HEK293 (cell line): ENCODE data around the gene SMURF1.

ENCODE experiments used
- CTCF ChIA-PET: fragments of 350-600 bp; formaldehyde crosslinking; extraction: SDS; loops from one replicate; lab custom pipeline; 2021; ENCODE audit warnings: antibody characterized with exemption; lab: Yijun Ruan, JAX
- POLR2A ChIA-PET: fragments of 300-600 bp; formaldehyde crosslinking; extraction: SDS; loops from one replicate; lab custom pipeline; 2020; ENCODE audit warnings: antibody characterized with exemption, inconsistent platforms; lab: Yijun Ruan, JAX
- H3K27ac ChIP-seq: fragments of 200-500 bp; sonication (Bioruptor generic); 2 replicates; pipeline ENCODE4 v1.5.1; 2014; ENCODE audit warnings: low read depth, low read length, control low read depth, inconsistent platforms; ENCODE audit errors: extremely low read depth
- H3K36me3 ChIP-seq, 2 experiments: fragments of 200-500 bp in 1 of 2; sonication (Bioruptor generic) in 1 of 2; 1 replicate in 1 of 2; 2 replicates in 1 of 2; pipeline ENCODE4 v1.5.1; 2014 to 2017; ENCODE audit warnings: inconsistent platforms in 2 of 2, low read length in 2 of 2; ENCODE audit not compliant: control insufficient read depth in 2 of 2, insufficient read depth in 1 of 2
- H3K4me1 ChIP-seq: fragments of 200-500 bp; sonication (Bioruptor generic); 2 replicates; pipeline ENCODE4 v1.5.1; 2014; ENCODE audit warnings: mild to moderate bottlenecking, low read length, inconsistent platforms; ENCODE audit not compliant: control insufficient read depth, insufficient read depth
- H3K4me3 ChIP-seq: 2 replicates; pipeline ENCODE4 v1.5.1; 2011; ENCODE audit warnings: low read depth, mild to moderate bottlenecking, control low read depth, low read length, moderate library complexity
- H3K9me3 ChIP-seq: fragments of 200-500 bp; sonication (Bioruptor generic); 2 replicates; pipeline ENCODE4 v1.5.1; 2014; ENCODE audit warnings: low read depth, low read length, inconsistent platforms; ENCODE audit not compliant: control insufficient read depth, insufficient read depth
- EGR2 ChIP-seq: fragments of 450-650 bp; formaldehyde crosslinking; IDR thresholded peaks from 2 replicates; pipeline ENCODE4 v1.5.1; 2016; ENCODE audit warnings: low read depth, missing biosample characterization, missing genetic modification characterization
- KLF9 ChIP-seq: fragments of 450-650 bp; formaldehyde crosslinking; IDR thresholded peaks from 2 replicates; pipeline ENCODE4 v1.5.1; 2016; ENCODE audit warnings: missing biosample characterization, missing genetic modification characterization, low read depth
- OSR2 ChIP-seq: fragments of 450-650 bp; formaldehyde crosslinking; IDR thresholded peaks from 2 replicates; pipeline ENCODE4 v1.5.1; 2016; ENCODE audit warnings: missing biosample characterization, missing genetic modification characterization
- SP2 ChIP-seq: fragments of 450-650 bp; formaldehyde crosslinking; IDR thresholded peaks from 2 replicates; pipeline ENCODE4 v1.5.1; 2016; ENCODE audit warnings: missing biosample characterization, missing genetic modification characterization
- YY2 ChIP-seq: fragments of 450-650 bp; formaldehyde crosslinking; IDR thresholded peaks from 2 replicates; pipeline ENCODE4 v1.5.1; 2016; ENCODE audit warnings: missing biosample characterization, missing genetic modification characterization
- ZBTB10 ChIP-seq: fragments of 450-650 bp; formaldehyde crosslinking; IDR thresholded peaks from 2 replicates; pipeline ENCODE4 v1.5.1; 2016; ENCODE audit warnings: missing biosample characterization, missing genetic modification characterization
- ZFP3 ChIP-seq: fragments of 450-650 bp; formaldehyde crosslinking; IDR thresholded peaks from 2 replicates; pipeline ENCODE4 v1.5.1; 2016; ENCODE audit warnings: low read depth, missing biosample characterization, missing genetic modification characterization
- ZNF16 ChIP-seq: fragments of 450-650 bp; formaldehyde crosslinking; IDR thresholded peaks from 2 replicates; pipeline ENCODE4 v1.5.1; 2016; ENCODE audit warnings: low read depth, missing biosample characterization, missing genetic modification characterization
- ZNF175 ChIP-seq: fragments of 450-650 bp; formaldehyde crosslinking; IDR thresholded peaks from 2 replicates; pipeline ENCODE4 v1.5.1; 2016; ENCODE audit warnings: missing biosample characterization, missing genetic modification characterization
- ZNF239 ChIP-seq: fragments of 450-650 bp; formaldehyde crosslinking; IDR thresholded peaks from 2 replicates; pipeline ENCODE4 v1.5.1; 2016; ENCODE audit warnings: missing biosample characterization, missing genetic modification characterization
- ZNF341 ChIP-seq: fragments of 450-650 bp; formaldehyde crosslinking; IDR thresholded peaks from 2 replicates; pipeline ENCODE4; 2016; ENCODE audit warnings: low read depth, missing biosample characterization, missing genetic modification characterization
- ZNF433 ChIP-seq: fragments of 450-650 bp; formaldehyde crosslinking; IDR thresholded peaks from 2 replicates; pipeline ENCODE4 v1.5.1; 2016; ENCODE audit warnings: missing biosample characterization, missing genetic modification characterization, low read depth
- ZNF596 ChIP-seq: fragments of 450-650 bp; IDR thresholded peaks from 2 replicates; pipeline ENCODE4 v1.5.0; 2018; ENCODE audit warnings: missing biosample characterization, mild to moderate bottlenecking, missing genetic modification characterization, moderate library complexity
- ZNF654 ChIP-seq: fragments of 450-650 bp; formaldehyde crosslinking; IDR thresholded peaks from 2 replicates; pipeline ENCODE4 v1.5.1; 2016; ENCODE audit warnings: low read depth, missing biosample characterization, missing genetic modification characterization
- ZNF670 ChIP-seq: fragments of 450-650 bp; formaldehyde crosslinking; IDR thresholded peaks from 2 replicates; pipeline ENCODE4 v1.5.1; 2016; ENCODE audit warnings: missing biosample characterization, missing genetic modification characterization, low read depth
- ZNF707 ChIP-seq: fragments of 450-650 bp; formaldehyde crosslinking; IDR thresholded peaks from 2 replicates; pipeline ENCODE4 v1.5.1; 2016; ENCODE audit warnings: missing biosample characterization, missing genetic modification characterization
- TF ChIP-seq, protein P1 (sequence below): IDR thresholded peaks from 2 replicates; pipeline ENCODE4 v1.6.1; 2011; ENCODE audit warnings: mild to moderate bottlenecking, low read depth, low read length, borderline replicate concordance
- TF ChIP-seq, protein P2 (sequence below): fragments of 450-650 bp; formaldehyde crosslinking; IDR thresholded peaks from 2 replicates; pipeline ENCODE4 v1.5.1; 2016; ENCODE audit warnings: missing biosample characterization, missing genetic modification characterization
- TF ChIP-seq, protein P3 (sequence below): fragments of 450-650 bp; formaldehyde crosslinking; IDR thresholded peaks from 2 replicates; pipeline ENCODE4 v1.5.0; 2017; ENCODE audit warnings: missing biosample characterization, missing genetic modification characterization, borderline replicate concordance

The SMURF1 gene

DNA sequence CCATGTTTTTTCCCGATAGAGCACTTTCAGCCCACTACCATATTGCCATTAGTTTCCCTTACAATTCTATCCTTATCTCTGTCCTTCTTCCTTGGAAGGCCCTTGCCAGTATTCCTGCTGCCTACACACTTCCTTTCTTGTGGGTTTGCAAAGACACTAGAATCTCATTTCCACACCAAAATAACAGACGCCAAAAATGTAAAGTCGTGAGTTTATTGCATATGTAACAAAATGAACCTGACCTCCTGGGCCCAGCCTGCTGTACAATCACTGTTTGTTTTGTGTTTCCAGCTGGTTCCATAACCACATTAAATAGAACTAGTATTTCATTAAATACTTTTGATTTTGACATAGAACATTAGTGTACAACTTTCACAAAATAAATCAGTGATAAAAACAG lies 116.7 kb downstream of the SMURF1 start:
- H3K9me3 ChIP-seq: no peaks in the 10 kb centered on the region
- H3K4me1 ChIP-seq: peaks cover under 1% of the 10 kb centered on the region; the same call in 1 of the 2 replicates
- POLR2A ChIA-PET: interaction anchor here (0.6 kb wide), 1 partner anchor 247 kb away, joined by 3 read pairs; no protein-coding TSS in a partner anchor
- H3K27ac ChIP-seq: no peak overlapping the region
- H3K4me3 ChIP-seq: no peak overlapping the region
- peaks cover 6 to 46% of the 10 kb centered on the region in 2 experiments; a peak in 2 of 3 replicates for H3K36me3 ChIP-seq
- TF ChIP-seq SP2 (tag by site-specific recombination): no peak
- TF ChIP-seq ZNF654 (tag by site-specific recombination): no peak
- no peak for TF ChIP-seq OSR2 (tag by site-specific recombination)
- no peak for TF ChIP-seq ZNF670
- TF ChIP-seq, protein P1, sequence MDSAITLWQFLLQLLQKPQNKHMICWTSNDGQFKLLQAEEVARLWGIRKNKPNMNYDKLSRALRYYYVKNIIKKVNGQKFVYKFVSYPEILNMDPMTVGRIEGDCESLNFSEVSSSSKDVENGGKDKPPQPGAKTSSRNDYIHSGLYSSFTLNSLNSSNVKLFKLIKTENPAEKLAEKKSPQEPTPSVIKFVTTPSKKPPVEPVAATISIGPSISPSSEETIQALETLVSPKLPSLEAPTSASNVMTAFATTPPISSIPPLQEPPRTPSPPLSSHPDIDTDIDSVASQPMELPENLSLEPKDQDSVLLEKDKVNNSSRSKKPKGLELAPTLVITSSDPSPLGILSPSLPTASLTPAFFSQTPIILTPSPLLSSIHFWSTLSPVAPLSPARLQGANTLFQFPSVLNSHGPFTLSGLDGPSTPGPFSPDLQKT: no peak
- TF ChIP-seq ZNF596: no peak
- TF ChIP-seq, protein P2, sequence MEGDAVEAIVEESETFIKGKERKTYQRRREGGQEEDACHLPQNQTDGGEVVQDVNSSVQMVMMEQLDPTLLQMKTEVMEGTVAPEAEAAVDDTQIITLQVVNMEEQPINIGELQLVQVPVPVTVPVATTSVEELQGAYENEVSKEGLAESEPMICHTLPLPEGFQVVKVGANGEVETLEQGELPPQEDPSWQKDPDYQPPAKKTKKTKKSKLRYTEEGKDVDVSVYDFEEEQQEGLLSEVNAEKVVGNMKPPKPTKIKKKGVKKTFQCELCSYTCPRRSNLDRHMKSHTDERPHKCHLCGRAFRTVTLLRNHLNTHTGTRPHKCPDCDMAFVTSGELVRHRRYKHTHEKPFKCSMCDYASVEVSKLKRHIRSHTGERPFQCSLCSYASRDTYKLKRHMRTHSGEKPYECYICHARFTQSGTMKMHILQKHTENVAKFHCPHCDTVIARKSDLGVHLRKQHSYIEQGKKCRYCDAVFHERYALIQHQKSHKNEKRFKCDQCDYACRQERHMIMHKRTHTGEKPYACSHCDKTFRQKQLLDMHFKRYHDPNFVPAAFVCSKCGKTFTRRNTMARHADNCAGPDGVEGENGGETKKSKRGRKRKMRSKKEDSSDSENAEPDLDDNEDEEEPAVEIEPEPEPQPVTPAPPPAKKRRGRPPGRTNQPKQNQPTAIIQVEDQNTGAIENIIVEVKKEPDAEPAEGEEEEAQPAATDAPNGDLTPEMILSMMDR: no peak
- no peak for TF ChIP-seq ZNF707
- CTCF ChIA-PET: interaction anchor here (0.7 to 2.1 kb wide), 2 partner anchors 11 to 287 kb away, joined by 3 to 4 read pairs; no protein-coding TSS in a partner anchor

- Histone ChIP-seq H3K36me3 (peaks cover 8 to 27% of the 10 kb centered on the region in 2 experiments), H3K9me3 (no peaks in the 10 kb centered on the region), H3K4me3 (no peak overlapping the region), H3K4me1 (peaks cover 2% of the 10 kb centered on the region; the same call in 1 of the 2 replicates), H3K27ac (no peak overlapping the region)
- CTCF ChIA-PET: interaction anchor here (0.7 to 1.3 kb wide), 3 partner anchors 12 to 14 kb away, joined by 3 to 4 read pairs (median 3); no protein-coding TSS in a partner anchor
- TF ChIP-seq ZNF341 (no peak), ZNF433 (tag by site-specific recombination) (no peak), ZBTB10 (tag by site-specific recombination) (no peak), ZNF239 (tag by site-specific recombination) (no peak), ZNF16 (tag by site-specific recombination) (no peak), ZFP3 (tag by site-specific recombination) (no peak), ZNF670 (no peak), ZNF175 (no peak), KLF9 (tag by site-specific recombination) (no peak), YY2 (tag by site-specific recombination) (no peak), EGR2 (tag by site-specific recombination) (no peak)
- TF ChIP-seq, protein P3, sequence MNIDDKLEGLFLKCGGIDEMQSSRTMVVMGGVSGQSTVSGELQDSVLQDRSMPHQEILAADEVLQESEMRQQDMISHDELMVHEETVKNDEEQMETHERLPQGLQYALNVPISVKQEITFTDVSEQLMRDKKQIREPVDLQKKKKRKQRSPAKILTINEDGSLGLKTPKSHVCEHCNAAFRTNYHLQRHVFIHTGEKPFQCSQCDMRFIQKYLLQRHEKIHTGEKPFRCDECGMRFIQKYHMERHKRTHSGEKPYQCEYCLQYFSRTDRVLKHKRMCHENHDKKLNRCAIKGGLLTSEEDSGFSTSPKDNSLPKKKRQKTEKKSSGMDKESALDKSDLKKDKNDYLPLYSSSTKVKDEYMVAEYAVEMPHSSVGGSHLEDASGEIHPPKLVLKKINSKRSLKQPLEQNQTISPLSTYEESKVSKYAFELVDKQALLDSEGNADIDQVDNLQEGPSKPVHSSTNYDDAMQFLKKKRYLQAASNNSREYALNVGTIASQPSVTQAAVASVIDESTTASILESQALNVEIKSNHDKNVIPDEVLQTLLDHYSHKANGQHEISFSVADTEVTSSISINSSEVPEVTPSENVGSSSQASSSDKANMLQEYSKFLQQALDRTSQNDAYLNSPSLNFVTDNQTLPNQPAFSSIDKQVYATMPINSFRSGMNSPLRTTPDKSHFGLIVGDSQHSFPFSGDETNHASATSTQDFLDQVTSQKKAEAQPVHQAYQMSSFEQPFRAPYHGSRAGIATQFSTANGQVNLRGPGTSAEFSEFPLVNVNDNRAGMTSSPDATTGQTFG (tag by site-specific recombination): no peak
- POLR2A ChIA-PET: no interaction called here
Observed at GRCh38 chr7:99024066-99024465, 119.8 kb downstream of the SMURF1 start.
